Fibroblast of skin of left quadriceps (primary cell): ENCODE measurements around the gene BAZ1B.
"Not testable (repeated sequence)": the region's sequence is repeated elsewhere in the genome, so short reads cannot be mapped to it uniquely, and the experiment has no call there.

Source experiments
- DNase-seq, 2 experiments: peaks; one replicate each; pipeline ENCODE4 v3.0.0-alpha.2; 2013; ENCODE audit warnings: low read depth in 2 of 2

BAZ1B gene

DNA sequence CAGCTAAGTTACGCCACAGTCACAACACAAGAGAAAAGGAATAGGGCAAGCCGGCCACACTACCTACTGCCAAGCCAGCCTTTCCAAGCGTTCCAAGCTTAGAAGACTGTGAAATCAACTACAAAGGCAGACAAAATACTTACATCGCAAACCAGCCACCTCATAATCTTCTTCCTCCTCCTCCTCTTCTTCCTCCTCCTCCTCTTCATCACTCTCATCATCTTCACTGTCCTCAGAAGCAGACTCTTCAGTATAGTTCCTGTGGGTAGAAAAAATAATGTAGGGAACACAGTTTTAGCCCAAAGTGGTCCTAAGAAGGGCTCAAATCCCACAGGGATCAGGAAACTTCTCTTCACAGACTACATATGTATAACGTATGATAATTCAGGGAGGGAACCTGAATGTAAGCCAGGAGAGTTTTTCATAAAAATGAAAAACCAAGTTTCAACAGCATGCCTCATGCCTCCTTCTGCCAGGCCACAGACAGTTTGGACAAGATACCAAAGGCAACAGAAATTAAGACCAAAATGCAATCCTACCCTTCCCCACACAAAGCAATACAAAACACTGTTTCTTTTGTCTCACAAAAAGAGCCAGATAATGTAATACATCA, 74.9 kb downstream of the BAZ1B start:
- no peak for DNase-seq

GRCh38 chr7:73446682-73447081, 75.4 kb downstream of the BAZ1B start:
- DNase-seq: no peak

GRCh38 chr7:73443548-73444255, 78.4 kb downstream of the BAZ1B start:
- DNase-seq: no peak

- DNase-seq: no peak
Measured at GRCh38 chr7:73442903-73443500, 79.1 kb downstream of the BAZ1B start.

DNA sequence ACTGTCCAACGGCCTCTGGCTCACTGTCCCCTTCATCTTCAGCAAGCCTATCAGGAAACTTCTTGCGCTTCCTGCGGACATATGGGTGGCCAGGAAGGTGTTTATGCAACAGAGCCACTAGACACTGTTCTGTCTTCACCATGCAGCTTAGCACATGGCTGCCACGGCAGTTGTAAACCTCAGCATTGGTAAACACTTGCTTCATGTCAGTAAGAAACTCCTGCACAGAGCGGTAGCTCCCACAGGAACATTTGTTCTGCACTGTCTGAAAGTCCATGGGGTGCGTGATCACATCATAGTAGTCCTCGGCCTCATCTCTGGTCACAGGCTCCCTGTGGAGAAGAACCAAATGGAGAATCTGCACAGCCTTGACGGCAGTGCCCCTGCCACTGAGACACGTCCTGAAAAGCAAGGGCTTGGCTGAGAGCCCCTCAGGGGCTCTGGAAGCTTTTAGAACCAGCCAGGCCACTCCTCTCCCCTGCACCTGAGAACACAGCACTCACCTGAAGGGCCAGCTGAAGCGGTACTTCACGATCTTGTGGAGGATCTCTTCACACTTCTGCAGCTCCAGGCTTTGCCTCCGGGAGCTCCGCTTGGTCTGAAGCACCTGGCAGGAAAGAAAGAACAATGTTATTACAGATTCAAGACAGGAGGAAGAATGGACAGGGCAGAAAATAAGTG, 79.7 kb downstream of the BAZ1B start:
- DNase-seq: no peak

GRCh38 chr7:73439410-73439704, 82.7 kb downstream of the BAZ1B start:
- DNase-seq: no peak

GRCh38 chr7:73438547-73439409, 83.3 kb downstream of the BAZ1B start:
- no peak for DNase-seq

DNA sequence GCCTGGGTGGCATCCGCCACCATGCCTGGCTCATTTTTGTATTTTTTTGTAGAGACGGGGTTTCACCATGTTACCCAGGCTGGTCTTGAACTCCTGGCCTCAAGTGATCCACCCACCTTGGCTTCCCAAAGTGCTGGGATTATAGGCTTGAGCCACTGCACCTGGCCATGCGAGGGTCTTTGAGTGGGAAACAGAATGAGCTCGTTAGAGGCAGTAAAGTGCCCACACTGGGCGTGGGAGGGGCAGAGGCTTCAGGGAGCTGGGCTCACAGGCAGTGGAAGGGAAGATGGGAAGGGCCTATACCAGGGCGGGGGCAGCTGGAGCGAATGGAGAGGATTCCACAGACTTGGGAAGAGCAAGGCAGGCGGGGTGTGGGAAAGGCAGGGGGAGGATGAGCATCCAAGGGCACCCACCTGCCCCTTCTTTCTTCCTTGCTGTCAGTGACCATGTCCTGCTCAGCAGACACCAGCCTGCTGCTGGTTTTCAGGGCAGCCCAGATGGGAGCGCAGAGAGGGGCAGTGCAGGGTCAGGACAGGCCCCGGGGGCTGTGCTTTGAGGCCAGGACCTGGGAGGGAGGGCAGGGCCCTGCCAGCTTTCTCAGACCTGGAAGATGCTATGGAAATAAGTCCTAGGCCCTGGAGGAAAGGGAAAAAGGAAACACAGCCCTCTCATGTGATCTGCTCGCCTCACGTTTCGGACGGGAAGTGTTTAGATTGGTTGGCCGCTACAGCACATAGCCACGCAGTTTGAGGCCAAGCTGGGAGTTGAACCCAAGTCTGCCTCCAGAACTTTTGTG, 84.3 kb downstream of the BAZ1B start:
- no peak for DNase-seq

DNA sequence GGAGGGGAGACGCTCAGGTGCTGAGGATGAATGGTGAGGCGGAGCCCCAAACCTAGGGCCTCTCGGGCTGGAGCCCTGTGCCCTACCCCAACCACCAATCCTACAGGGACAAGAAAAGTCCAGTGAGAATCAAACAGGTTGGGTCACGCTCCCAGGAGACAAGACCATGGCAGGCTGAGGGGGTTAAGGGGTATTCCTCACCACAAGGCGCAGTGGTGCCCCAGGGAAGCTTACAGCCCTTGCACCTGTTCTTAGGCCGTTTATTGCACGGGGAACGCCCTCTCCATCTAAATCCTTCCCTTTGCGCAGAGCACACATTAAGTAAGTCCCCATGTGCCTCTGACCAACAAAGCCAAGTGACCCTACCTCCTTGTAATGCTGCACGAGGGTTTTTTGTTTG, 85.0 kb downstream of the BAZ1B start:
- no peak for DNase-seq

GRCh38 chr7:73436031-73436929, 85.8 kb downstream of the BAZ1B start:
- DNase-seq: no peak

GRCh38 chr7:73435471-73436009, 86.6 kb downstream of the BAZ1B start:
- DNase-seq: no peak

DNA sequence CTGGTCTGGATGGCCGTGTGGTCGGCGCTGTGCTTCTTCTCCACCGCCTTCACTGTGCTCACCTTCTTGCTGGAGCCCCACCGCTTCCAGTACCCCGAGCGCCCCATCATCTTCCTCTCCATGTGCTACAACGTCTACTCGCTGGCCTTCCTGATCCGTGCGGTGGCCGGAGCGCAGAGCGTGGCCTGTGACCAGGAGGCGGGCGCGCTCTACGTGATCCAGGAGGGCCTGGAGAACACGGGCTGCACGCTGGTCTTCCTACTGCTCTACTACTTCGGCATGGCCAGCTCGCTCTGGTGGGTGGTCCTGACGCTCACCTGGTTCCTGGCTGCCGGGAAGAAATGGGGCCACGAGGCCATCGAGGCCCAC, 87.4 kb downstream of the BAZ1B start:
- no peak for DNase-seq

DNA sequence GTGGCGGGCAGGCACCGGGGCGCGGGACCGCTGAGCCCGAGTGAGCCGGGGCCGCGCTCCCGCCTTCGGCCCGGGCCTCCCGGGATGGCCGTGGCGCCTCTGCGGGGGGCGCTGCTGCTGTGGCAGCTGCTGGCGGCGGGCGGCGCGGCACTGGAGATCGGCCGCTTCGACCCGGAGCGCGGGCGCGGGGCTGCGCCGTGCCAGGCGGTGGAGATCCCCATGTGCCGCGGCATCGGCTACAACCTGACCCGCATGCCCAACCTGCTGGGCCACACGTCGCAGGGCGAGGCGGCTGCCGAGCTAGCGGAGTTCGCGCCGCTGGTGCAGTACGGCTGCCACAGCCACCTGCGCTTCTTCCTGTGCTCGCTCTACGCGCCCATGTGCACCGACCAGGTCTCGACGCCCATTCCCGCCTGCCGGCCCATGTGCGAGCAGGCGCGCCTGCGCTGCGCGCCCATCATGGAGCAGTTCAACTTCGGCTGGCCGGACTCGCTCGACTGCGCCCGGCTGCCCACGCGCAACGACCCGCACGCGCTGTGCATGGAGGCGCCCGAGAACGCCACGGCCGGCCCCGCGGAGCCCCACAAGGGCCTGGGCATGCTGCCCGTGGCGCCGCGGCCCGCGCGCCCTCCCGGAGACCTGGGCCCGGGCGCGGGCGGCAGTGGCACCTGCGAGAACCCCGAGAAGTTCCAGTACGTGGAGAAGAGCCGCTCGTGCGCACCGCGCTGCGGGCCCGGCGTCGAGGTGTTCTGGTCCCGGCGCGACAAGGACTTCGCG, 88.0 kb downstream of the BAZ1B start:
- DNase-seq: no peak

DNA sequence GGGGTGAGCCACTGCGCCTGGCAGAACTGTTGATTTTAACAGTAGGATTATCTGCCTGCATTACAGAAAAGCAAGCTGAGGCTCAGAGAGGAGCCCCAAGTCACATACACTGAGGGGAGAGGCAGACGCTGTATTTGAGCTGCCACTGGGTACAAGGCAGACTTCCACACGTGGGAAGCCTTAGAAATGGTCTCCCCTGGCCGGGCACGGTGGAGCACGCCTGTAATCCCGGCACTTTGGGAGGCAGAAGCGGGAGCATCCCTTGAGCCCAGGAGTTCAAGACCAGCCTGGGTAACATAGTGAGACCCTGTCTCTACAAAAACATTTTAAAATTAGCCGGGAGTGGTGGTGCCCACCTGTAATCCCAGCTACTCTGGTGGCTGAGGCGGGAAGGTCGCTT, 89.4 kb downstream of the BAZ1B start:
- DNase-seq: no peak

DNA sequence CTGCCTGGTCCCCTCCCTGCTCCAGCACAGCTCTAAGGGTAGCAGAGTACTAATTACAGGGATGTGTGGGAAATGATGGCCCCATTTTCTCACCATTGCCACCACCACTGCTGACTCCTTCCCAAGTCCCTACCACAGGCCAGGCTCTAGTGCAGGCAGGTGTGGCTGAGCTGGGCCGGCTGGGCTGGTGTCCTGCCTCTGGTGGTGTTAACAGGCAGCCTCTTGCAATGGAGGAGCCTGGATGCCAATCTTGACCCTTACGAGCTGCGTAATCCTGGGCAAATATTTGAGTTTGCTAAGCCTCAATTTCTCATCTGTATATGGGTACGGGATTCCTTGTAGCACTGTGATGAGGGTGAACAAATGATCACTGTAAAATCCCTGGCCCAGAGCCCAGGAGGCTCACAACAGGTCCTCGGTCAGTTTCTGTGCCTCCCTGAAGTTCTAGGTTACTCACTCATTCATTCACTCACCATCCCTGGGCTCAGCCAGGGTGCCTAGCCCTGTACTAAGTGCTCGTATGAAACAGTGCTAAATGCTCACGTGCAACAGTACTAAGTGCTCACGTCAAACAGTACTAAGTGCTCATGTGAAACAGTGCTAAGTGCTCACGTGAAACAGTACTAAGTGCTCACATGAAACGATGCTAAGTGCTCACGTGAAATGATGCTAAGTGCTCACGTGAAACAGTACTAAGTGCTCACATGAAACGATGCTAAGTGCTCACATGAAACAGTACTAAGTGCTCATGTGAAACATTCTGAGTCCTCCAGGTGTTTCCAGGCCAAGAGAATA, 90.9 kb downstream of the BAZ1B start:
- no peak for DNase-seq

DNA sequence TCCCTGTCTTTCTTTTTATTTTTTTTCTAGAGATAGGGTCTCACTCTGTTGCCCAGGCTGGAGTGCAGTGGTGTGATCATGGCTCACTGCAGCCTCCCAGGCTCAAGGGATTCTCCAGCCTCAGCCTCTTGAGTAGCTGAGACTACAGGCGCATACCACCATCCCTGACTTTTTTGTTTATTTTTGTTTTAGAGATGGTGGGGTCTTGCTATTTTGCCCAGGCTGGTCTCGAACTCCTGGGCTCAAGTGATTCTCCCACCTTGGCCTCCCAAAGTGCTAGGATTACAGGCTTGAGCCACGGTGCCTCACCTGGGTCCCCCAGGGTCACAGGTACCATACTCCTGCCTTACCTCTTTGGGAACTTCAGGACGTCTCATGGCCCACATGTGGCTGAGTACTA, 91.6 kb downstream of the BAZ1B start:
- not testable (repeated sequence) for DNase-seq

- DNase-seq: no peak
Measured at GRCh38 chr7:73429622-73430505, 92.2 kb downstream of the BAZ1B start.
